D341Med (cell line): Measurements from ENCODE around the gene TBX3.

ENCODE experiments used
- DNase-seq: peaks from one replicate; pipeline ENCODE4 v3.0.0; 2012; ENCODE audit warnings: low spot score

TBX3 gene

DNA sequence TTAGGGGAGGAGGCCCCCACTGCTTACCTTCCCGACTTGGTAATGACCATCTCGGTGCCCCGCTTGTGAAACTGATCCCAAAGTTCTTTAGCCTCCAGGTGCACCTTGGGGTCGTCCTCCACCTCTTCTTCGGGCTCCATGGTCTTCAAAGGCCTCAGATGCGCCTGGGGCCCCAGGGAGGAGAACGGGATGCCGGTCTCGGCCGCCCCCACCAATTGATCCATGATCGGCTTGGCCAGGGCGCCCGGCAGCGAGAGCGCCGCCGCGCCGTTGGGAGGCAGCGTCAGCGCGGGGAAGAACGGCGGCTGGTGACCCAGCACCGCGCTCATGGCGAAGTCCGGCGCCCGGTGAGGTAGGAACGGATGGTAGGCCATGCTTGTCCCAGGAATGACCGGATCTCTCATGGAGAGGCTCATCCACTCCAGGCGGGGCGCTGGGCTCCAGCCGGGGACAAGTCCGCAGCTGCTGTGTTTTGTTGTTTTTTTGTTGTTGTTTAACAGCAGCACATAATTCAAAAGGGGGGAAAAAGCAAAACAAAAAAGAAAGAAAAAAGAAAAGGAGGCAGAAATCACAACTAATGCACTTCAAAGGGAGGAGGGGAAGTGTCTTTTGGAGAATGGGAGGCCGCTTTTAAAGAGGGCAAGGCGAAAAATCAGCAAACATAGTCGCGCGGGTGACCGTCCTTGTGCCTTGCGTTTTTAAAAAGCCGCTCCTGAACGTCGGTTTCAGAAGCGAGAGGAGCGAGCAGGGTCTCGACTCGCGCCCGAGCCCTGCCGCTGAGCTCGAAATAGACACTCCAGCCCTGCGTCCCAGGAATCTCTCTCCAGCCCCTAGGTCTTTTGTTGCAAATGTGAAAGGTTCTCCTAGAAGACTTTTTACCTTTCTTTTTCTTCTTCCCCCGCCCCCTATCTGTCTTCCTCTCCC, 928 bp downstream of the TBX3 start:
- DNase-seq: no peak

DNA sequence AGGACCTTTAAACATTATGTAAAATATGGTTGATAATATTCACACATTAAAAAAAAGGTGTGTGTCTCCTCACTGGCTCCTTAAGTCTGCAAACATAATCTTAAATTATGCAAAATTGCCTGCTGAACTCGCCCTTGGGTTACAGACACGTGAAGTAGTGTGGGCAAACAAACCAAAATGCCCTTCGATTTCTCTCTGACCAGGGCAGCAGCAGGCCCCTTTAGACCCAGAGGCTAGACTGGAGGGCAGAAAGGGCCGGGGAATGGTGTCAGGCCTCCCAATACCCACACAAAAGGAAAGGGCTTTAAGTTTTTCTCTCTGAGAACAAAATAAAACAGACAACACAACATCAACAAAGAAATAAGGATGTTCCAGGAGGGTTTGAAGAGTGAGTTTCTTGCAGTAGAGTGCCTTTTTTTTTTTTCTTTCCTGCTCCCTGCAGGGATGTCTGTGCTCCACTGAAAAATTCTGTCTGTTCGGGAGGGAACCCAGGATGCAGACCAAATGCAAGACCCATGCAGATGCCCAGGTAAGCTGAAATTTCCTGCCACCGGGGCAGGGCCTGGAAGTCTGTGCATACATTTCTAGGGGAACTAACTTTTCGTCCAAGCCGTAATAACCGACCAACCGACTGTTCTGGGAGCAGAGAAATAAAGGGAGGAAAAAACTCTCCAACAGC, 1.7 kb downstream of the TBX3 start:
- DNase-seq: no peak

DNA sequence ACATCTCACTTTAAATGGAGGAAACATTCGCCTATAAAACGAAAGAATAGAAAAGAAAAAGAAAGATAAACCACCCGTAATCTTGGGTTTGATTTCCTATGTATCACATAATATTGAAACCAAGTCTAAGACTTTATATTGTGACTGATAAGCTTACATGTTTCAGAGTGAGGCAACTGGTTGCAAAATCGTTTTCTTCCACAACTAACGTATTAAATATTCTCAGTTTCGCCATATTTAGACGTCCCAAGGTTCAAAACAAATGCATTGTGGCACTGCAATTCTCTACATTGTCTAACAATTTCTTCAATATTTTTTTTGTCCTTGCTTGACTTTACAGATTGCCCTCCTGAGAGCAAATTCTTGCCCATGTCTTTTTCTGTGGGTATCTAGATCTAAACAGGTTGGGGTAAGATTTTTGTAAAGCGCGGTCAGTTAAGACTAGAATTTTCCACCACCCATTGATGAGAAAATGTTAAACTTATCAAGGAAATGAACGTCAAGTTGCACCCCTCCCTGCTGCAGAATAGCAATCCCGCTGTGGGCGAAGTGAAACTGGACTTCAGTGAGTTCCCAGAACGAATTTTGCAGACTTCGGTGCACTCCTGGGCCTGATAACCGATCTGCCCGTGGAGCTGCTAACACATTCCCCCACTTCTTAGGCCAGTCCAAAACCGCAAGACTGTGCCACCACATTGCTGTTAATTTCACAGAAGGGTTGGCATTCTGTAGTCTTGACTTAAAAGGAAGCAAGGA, 2.7 kb downstream of the TBX3 start:
- no peak for DNase-seq

DNA sequence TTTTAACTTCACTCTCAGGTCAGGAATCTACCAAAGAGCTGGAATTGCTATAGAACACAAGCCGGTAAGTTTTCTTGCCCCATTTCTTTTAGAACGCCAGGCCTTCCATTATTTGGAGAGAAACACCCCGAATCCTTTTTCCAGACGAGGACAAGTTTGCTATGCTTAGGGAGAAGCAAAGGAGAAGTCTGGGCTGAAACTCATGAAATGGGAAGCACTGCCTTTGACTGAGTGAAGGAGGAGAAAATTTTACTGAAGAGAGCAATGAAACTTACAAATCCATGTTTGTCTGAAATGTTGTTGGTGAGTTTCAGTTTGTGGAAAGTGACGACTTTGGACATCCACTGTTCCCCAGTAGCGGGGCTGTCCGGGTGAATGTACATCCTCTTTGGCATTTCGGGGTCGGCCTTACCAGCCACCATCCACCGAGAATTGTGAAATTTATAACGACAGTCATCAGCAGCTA, 3.3 kb downstream of the TBX3 start:
- no peak for DNase-seq

DNA sequence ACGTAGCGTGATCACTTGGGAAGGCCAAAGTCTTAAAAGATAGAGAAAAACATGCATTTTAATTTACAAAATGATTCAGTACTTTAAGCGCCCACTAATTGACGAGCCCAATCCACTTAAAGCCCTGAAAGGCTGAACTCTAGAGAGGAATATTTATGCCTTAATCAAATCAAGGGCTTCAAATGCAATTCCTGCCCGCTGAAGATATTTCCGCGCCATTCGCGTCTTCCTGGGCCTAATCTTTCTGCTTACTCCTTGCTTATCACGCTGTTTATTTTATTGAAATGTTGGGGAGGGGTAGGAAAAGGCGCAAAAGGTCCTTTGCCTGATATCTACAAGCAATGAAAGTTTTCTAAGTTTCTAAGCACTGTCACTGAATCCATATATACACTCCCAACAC, 4.0 kb downstream of the TBX3 start:
- DNase-seq: no peak

DNA sequence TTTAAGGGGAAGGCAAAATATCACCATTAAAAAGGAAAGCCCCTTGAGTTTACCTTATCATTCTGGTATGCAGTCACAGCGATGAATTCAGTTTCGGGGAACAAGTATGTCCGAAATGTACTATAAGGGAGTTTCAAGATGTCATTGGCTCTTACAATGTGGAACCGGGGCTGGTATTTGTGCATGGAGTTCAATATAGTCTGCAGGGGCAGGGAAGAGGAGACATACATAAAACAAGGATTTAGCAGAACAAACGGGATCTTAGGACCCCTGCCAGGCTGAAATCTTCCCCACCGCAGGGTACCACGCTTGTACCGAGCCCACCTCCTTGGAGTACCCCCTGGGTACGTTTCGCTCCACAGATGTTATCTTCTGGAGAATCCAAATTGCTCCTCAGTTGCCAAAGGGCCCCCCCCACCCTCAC, 4.5 kb downstream of the TBX3 start:
- DNase-seq: no peak

DNA sequence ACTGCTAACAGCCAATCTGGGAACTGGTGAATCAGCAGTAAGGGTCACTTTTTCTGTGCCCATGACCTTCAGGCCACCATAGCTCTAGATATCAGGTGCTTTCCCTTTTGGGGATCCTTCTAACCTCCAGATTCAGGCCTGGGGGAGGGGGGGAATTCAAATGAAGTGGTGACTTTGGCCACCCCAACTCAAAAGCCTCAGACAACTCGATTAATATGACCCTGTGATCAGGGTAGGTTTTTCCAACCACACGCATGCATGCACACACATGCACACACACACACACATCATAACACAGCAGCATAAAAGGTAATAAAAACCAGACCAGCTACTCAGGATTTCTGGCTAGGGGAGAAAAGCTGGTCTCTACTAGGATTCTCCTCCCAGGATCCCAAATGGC, 5.3 kb downstream of the TBX3 start:
- no peak for DNase-seq

DNA sequence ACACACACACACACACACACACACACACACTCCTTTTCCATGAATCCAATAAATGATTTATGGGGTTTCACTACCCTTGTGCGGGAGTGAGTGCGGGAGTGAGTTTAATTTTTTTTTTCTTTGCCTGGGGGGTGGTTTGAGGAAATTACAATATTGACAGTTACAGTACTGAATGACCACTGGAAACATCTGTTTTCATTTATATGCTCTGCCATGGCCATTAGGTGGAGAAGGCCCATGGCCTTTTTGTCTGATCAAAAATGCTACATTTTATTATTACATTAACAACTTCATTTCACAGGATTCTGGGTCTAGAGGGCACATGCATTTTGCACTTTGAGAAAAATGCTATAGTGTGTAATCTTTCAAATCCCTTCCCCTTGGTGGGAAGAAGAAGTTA, 5.9 kb downstream of the TBX3 start:
- DNase-seq: no peak

DNA sequence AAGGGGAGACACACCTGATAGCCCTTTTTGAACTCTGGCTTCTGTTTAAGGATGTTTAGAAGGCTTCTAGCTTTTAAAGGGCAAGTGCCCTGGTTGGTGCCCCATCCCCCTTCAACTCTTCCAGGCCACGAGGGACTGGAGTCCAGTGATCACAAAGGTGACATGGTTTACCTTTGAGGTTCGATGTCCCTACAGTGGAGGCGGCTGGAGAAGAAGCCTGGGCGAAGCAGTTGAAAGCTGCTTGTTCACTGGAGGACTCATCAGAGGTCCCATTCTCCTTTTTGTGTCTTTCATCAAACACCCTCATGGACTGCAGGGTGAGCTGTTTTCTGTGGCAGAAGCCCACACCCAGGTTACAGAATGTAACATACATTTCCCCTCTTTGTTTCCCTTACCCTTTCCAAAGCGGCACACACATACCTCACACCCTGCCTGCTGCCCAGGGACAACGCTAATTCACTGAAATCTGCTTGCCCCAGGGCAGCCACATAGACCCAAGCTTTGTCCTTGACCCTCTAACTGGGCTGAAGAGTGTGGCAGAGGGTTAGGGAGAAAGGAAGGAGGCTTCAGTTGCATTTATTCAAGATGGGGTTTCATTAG, 7.7 kb downstream of the TBX3 start:
- no peak for DNase-seq

DNA sequence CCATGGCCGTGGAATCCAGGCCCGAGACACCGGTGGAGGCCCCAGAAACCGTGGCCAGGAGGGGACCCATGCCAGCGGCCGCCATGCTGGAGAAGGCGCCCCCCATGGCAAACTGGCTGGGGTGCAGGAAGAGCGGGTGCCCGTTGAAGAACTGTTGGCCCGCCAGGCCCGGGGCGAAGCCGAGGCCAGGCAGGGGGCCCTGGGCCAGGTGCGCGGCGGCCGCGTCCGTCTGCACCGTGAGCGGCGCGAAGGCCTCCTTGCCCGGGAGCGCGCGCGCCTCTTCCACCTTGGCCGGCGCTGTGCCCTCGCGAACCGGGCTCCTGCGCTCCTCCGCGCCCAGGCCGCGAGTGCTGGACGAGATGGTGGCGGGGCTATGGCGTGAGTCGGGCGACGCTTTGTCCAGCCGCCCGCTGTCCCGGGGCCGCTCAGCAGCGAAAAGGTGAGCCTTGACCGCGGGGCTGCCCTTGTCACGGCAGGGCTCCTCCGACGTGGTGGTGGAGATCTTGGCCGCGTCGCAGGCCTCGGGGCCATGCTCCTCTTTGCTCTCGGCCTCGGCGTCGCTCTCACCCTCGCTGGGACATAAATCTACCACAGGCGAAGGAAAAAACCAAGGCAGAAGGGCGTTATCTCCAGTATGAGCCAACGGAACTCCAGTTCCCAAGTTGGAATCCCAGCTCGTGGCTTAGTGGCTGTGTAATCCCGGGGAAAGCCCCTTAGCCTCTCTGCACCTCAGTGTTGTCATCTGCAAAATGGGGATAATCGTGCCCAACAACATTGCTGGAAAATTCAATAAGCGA, 9.5 kb downstream of the TBX3 start:
- DNase-seq: no peak

DNA sequence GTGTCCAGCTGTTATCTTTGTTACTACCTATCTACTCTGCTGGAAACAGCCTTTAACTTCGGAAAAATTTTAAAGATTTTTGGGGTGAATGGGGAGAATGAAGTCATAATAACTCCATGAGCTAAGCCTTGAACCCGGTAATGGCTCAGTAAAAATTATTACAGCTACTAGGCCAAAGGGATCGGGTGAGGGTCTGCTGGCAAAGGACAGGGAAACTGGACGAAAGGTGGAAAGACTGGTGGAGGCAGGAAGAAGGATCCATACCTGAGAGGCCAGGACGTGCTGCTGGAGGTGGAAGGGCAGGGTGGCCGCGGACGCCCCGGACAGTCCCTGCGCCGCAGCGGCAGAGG, 10.1 kb downstream of the TBX3 start:
- no peak for DNase-seq

DNA sequence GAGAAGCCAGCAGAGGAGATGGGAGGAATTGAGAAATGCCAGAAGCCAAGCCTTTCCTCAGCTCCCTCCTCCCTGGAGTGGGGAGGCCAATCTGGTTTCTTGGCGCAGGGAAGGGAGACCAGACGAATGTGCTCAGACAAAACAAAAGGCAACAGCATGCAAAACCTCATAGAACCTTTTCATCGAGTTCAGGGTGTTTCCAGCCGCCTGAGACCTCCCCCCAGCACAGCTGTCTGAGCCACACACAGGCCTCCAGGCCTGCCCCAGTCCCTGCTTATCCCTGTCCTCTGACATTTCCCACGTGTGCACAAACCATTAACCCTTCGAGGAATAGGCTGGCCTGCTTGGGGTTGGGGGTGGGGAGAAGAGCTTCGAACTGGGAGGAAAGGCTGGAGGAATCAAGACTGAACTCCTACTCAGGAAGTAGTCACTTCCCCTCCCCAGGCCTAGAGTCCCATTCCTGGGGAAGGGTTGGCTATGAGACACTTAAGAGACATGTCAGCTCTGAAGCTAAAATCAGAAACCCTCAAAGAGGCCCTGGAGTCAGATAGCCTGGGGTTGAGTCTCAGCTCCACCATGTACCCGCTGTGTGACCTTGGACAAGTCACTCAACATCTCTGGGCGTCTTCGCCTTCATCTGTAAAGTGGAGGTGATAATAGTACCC, 10.7 kb downstream of the TBX3 start:
- DNase-seq: no peak

DNA sequence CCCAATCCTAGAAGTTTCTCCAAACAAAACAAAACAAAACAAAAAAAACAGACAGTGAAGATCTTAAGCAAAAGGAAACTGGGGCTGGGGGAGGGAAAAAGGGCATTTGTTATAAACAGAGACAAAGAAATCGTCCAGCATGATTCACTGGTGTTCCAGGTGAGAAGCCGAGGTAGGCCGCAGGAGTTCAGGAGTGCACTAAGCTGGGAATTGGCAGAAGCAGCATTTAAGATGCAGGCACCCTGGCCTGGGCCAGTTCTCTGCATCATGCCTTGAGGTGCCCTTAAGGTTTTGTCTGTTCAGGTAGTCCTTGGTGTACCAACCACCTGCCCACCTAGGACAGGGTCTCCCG, 11.2 kb downstream of the TBX3 start:
- DNase-seq: no peak

DNA sequence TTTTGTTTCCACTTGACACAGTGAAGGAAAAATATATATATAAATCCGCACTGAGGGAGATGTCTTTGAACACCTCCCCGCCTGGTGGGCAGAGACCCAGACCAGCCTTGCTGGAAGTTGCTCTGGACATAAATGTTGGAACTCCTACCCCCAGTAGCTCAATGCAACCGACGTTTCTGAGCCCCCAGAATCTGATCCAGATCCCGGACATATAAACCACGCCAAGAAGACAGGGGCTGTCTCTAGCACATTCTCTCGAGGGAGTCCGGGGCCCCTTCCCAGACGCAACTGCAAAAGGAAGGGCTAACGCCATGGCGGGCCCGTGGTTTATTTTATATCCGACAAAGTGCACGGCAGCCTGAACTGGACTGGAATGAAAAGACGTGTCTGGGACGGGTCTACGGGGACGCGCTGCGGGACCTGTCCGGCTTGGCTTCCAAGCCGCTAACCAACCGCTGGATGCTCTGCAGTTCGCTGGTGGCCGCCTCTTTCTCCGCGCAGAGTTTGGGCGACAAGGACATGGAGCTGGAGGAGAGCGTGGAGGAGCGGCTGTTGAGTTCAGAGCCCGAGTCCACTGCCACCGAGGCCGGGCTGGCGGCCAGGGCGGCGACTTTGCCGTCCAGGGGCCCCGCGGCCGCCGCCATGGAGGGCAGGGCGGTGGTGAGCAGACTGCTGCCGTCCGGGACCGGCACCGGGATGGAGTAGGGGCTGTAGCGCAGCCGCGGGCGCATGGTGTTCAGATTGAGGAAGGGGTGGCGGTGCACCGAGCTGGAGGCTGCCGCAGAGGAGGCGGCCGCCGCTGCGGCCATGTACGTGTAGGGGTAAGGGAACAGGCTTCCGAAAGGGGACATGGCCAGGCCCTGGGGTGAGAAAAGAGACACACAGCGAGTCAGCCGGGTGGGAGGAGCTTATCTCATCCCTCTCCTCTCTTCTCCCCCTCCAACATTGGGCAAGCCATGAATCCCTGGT, 12.2 kb downstream of the TBX3 start:
- no peak for DNase-seq

DNA sequence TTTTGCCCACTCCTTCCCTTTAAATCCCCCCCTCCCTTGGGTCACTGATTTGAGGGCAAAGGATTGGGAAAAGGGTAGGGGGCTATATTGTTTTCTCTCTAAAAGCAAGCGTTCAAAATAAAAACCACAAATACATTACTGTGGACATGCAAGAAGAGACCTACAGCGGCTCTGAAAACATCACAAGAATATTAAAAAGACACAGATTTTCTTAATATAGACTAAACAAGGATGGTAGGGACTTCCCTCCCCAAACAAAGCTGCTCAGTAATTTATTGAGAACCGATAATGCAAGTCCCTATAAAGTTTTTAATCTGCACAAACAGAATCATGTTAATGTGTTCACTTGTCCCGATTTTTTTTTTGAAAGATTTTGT, 12.9 kb downstream of the TBX3 start:
- DNase-seq: no peak

DNA sequence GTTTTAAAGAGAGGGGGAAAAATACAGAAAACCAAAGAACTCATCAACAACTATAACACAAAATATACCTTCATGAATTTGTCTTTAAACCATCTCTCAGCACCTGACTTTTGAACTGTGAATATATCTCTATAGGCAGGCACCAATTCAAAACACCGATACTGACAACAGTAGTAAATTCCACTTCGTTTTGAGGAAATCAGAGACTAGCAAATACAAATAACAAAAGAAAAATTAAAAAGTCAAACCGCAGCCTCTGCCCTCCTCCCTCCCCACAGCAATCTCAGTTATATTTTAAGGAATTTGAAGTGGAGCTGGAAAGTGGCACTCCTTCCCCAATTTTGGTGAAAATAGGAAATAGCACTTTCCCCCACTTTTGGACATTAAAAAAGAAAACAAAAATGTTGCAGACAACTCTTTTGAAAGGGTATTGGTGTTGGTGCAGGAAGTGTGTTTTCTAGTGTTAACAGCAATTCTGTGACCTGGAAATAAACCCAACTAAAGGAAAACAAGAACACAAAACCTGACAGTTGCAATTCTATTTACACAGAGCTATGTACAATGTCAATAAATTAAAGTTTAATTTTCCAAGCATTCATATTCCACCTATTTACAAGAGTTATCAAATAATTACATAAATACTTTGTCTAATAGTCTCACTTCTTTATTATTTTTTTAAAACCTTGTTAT, 13.5 kb downstream of the TBX3 start:
- DNase-seq: no peak

DNA sequence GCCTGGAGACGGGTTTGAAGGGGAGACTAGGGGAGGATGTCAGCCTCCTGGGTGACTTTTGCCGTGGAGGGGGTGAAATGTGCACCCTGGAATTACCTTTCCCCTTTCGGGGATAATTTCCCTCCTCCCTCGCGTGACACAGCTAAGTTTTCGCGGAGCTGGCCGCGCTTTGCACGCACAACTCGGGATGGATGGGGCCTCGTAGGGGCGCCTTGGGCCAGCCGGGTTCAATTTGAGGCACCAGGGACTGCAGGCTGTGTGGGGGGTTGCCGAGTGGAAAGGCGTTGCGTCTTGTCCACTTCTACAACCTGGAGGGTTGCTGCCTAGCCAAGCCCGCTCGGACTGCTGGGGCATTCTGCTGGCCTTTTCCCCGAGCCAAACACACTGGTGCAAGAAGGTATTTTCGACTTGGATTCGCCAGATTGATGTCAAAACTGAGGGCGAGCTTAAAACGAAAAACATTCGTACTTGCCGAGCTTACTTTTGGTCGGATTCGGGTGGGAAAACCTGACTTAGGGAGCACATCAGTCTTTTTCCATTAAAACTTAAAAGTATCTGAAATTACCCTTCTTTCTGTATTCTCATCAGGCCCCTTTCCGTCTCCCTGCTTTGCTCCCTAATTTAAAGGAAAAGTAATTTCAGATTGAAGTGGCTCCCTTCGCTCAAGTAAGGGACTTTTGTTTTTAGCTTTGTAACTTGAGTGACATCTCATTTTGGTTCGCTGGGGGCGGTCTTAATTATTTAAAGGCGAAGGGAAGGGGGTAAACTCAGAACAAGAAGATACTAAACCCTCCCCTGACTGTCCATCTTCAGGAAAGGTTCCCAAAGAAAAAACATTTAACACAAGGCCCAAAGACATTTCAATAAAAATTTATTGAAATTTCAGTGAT, 14.3 kb downstream of the TBX3 start:
- DNase-seq: no peak

DNA sequence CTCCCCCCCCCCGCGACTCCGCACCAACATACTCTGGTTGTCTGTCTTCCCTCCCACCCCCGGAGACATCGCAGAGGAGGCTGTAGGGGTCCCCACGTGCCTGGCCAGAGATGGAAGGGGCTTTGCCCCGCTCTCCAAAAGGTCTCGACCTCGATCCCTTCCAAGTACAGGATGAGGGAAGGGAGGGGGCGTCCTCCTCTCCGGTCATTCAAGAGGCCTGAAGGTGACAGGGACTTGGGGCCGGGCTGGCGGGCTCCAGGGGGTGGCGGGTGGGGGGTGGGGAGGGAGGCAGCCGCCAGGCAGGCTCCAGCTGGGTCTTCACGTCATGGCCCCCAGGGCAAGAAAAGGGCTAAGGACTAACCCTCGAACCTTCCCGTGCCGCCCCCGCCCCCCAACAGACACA, 15.1 kb downstream of the TBX3 start:
- no peak for DNase-seq
